HG03342 (cell line): ENCODE measurements around the gene HS3ST5.

Experiments
- ATAC-seq: cut with Tn5 transposase; IDR thresholded peaks from one replicate; pipeline ENCODE4 v1.9.1; 2021; ENCODE audit warnings: mild to moderate bottlenecking, moderate library complexity; ENCODE audit not compliant: unreplicated experiment

The HS3ST5 gene

DNA sequence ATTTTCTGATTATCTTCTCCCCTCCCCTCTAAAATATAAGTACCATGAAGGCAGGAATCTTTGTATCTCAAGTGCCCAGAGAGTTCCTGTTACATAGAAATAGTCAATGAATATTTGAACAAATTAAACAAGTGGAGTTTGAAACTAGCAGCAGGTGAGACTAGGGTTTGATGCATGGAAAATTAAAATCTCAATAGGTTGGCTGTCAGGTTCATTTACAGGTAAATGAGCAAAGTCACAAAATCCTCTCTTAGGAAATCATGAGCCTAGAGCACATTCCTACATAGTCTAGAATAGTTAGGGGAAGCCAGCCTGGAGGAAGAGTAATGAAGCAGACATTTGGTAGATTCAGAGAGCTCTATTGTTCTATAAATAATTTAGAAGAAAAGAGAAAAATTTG, 140.4 kb downstream of the HS3ST5 start:
- no peak for ATAC-seq

DNA sequence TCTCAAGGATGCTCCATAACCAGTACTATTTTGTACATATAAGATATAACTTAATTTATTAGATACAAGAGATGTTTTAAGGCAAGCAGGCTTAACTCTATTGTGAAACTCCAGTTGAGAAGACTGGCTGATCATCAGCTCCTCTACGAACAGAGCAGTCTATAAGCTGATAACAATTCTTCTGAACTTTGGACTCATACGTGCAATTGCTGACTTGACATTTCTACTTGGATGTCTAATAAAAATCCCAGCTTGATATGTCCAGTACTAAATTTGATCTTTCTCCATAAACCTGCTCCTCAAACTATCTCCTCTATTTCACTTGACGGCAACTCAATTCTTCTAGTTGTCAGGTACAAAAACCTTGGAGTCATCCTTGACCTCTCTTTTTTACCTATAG, 141.9 kb downstream of the HS3ST5 start:
- ATAC-seq: no peak

DNA sequence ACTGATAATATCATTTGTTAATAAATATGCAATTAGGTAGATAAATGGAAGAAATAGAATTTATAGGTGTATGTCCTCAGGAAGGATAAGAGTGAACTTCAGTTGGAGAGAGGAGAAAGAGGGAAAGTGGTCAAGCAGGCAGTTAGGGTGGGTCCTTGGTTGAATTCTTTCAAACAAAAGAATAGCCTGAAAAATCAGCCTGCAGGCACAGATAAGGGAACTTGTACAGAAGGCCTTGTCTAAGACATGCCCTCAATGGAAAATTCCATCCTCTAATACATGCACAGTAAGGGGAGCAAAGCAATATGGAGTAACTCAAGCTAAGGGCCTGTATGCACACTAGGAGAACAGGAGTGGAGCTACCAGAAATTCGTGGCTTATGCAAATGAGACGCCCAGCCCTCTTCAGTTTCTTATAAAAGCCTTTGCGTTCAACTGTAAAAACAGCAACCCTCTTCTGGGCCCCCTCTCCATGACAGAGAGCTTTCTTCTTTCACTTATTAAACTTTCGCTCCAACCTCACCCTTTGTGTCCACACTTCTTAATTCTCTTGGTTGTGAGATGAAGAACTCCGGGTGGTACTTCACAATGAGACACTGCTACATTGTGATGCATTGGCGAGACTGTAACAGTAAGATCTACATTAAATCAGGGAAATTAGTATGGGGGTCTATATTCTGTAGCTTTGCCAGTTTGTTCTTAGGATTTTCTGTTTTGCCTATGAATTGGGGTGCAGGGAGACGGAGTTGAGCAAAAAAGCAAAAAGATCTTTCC, 147.0 kb downstream of the HS3ST5 start:
- no peak for ATAC-seq

DNA sequence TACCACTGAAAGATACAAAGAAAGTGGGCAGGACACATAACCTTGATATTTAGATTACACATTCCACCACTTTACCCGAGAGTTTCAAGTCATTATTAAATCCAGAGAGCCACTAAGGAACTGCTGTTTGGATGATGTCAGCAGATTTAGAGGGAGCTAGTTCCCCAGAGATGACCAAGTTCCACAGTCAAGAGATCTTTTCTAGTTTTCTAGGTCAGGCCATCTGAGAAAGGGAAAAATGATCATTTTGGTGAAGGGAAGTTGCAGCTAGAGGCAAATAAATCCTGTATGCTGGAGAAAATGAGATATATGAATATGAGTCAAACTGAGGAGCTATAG, 147.8 kb downstream of the HS3ST5 start:
- no peak for ATAC-seq

DNA sequence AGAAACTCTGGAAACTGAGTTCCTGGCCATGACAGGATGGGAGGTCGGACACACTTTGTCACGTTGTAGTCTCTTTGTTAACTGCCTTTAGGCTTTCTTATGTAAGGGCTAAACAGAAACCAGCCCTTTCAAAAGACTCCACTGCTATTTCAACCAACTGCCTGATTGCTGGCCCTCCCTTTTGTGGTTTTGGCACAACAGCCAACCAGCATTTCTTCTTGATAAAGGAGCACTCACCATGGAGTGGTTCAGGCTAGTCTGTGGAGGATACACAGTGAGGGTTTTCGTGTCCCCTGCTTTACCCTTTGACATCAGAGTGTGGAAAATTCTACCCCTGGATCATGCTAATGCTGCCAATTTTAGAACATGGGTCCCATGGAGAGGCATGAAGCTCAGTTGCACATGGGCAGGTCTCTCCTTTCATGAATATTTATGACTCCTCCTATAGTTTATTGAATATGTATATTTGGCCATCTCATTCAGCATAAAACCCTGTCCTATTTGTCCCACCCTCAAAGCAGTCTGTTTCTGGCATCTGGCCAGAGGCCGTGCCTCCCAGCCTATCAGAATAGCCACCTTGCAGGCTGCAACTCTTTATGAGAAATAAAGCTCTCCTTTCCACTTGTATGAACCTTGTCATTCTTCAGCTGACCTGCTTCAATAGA, 148.3 kb downstream of the HS3ST5 start:
- ATAC-seq: no peak

DNA sequence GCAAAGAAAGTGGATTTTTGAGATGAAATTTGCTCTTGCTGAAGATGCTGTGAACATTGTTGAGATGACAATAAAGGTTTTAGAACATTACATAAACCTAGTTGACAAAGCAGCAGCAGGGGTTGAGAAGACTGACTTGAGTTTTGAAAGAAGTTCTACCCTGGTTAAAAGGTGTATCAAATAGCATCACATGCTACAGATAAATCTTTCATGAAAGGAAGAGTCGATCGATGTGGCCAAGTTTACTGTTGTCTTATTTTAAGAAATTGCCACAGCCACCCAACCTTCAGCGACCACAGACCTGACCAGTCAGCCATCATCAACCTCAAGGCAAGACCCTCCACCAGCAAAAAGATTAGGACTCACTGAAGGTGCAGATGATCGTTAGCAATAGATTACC, 155.3 kb downstream of the HS3ST5 start:
- ATAC-seq: no peak

DNA sequence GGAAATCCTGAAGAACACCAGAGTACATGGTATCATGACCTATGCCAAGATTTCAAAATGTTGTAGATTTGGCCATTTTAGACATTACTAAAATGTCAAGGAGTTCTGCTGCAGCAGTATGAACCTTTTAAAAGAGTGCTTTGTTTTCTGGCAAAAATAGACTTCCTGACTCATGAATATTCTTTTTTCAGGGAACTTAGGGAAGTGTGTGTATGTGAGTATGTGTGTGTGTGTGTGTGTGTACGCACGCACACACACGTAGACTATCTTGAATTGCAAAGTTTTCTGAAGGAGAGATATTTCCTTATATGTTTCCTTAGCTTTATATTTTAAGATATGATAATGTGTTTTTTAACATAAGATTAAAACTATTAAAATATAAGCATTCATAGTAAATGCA, 161.2 kb downstream of the HS3ST5 start:
- no peak for ATAC-seq

DNA sequence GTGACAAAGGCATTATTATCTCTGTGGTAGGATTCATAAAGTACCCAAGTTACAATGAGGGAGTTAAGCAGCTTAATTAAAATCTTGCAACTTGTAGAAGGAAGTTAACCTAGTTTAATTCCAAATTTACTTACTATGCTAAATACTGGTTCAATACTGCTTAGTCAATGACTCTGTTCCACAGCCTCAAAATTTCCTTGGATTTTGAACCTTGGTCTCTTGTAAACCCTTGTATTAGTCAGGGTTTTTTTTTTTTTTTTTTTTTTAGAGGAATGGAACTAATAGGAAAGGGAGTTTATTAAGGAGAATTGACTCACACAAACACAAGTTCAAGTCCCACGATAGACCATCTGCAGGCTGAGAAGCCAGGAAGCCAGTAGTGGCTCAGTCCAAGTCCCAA, 163.4 kb downstream of the HS3ST5 start:
- ATAC-seq: no peak

DNA sequence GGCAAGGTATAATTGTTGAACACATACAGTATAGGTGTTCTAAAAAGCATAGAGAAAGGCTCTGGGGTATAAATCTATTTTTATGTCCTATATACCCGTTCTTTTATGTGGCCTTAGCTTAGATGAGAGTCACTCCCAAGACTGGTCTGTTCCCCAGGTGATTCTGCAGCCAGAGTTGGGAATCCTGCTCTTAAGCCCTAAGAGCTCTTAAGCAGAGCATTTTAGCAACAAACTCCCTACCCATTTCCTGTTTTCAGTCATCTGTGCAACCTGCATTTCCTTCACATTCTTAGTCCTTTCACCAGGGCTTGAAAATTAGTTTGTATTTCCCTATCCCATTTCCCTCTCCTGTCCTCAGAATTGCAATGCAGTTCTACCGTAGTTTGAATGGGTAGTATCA, 166.1 kb downstream of the HS3ST5 start:
- no peak for ATAC-seq

DNA sequence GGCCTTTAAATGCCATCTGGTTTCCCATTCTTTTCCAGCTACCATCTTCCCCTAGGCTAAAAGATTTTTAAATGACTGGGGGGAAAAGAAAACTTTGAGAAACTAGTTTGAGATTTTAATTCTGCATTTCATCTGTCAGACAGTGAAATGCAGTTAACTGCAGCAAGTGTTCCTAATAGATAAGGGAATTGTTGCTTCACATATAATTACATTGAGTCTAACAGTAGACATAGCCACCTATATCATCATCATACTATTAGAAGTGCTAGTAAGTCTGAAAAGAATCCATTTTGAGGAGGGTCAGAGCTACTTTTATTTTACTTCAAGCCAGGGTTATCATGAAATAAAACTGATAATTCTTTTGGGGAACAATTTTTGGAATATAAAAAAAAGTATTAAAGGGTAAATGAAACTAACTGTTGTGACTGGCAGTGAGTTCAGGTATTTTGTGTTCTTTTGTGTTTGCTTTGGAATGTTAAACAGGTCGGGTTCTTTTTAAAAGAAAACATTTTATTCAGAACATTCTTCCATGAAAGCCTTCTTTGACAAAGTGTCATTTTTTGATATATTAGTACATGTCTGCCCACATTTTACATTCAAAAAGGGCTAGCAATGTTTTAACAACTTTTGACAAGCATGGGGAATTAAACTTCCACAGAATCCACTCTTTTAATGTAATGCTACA, 170.1 kb downstream of the HS3ST5 start:
- ATAC-seq: no peak

DNA sequence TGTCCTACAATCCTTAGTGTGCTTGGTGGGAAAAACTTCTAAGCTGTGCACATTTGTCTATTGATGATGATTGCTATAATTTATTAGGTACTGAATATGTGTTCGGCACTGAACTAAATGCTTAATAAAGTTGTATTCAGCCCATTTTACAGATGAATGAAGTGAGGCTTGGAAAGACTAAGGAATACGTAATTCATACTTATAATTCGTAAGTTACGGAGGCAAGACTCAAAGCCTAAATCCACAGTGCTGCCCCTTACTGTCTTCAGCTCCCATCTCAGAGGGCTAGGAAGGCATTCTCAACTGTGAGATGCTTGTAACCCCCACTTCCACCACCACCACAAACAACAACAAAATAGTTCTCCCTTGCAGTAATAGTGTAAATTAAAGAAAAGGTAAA, 171.3 kb downstream of the HS3ST5 start:
- ATAC-seq: no peak

DNA sequence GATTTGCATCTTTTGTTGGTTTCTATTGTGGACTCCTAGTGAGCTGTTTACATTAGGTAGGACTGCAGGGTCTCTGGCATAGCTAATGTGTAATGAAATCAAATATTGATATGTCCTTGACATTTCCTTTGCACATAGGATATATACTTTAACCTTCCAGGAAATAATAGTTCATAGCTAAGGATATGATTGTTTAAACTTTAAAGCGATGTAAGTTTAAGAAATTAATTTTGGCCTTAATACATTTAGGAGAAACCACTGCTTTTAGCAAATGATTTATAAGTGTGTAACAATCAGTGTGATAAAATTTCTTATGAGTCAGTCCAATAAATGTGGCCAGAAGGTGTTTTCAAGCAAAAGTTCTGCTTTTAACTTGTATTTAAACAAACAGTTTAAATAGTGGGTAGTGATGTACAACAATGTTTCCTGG, 171.8 kb downstream of the HS3ST5 start:
- ATAC-seq: no peak

DNA sequence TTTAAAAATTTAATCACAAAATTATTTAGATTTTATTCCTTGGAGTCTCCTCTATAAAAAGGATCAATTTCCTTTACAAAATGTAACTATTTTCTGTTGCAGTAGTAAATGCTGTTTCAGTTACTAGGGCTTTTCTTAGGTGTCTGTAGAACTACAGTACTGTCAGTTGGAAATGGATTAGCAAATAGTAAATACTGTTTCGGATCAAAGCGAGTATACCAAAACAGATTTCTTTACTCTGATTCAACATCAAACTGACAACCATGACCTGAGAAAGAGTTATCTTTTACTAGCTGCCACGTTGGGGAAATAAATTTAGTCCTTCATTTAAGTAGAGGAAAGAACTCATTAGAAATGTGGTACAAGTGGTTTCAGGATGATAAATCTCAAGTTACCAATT, 172.5 kb downstream of the HS3ST5 start:
- ATAC-seq: no peak

DNA sequence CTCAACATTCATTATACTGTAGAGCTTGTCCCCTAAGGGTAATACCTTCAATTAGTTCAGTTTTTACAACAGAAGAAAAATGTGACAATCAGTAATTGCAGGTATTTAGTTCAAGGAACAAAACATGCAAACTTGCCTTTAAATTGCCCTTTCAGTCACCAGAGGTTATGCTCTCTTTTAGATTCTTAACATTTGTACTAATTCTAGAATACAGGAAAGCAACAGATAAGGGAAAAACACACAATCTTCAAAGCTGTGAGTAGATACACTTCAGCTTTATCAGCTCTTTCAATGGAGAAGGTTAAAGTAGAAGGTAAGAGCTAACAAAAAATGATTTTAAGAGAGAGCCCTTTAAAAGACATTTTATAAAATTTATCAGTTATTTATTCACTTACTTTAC, 173.1 kb downstream of the HS3ST5 start:
- ATAC-seq: no peak

DNA sequence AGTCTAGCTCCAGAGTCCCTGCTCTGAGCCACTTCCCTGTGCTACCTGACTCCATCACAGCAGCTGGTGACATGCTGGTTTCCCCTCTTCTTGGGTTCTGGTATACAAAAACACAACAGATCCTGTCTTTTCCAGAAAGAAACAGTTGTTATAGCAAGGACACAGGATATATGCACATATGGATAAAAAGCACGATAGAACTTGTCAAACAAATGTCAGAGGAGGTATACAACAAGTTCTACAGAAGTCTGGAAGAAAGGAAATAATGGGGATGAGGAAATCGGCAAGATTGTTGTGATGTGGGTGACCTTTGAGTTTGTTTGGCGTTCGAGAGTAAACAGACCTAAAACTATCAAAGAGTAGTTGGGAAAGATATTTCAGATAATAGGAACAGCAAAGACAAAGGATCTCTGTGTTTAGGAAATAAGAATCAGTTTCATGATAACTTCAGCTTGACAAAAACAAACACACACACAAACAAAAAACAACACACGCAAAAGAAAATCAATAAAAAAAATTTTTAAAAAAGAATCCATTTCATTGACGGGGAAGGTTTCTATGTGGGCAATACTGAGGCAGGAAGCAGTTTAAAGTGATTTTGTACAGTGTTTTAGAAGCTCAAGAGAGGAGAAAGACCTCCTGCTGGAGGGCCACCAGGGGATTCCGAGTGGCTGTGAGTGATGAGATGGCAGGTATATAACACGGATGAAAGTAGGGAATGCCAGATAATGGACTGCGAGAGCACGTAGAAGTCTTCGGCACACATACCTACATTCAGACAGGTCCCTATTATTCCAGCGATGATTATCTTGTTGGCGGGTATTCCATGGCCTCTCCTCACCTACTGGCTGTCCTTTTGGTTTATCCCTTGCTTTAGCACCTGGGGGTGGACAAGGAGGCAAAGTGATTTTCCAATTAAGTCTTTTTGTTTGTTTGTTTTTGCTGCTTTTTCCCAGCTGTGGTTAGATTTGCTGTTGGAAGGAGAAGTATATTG, 174.9 kb downstream of the HS3ST5 start:
- ATAC-seq: no peak

DNA sequence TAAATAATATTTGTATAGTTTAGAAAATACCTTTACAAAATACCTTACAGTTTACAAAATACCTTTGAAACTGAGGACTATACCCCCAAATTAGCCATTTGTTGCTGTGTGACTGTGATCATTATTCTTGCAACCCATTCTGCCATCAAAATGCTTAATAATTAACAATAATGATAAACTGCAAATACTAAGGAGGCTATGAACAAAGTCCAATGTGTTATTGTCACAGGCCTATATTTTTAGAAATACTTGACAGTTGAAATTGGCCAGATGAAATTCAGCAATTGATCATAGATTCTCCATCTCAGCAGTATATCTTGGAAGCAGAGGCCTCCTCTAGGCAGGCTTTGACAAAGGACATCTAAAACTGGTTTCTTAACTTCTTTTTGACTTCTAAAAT, 178.6 kb downstream of the HS3ST5 start:
- ATAC-seq: no peak

DNA sequence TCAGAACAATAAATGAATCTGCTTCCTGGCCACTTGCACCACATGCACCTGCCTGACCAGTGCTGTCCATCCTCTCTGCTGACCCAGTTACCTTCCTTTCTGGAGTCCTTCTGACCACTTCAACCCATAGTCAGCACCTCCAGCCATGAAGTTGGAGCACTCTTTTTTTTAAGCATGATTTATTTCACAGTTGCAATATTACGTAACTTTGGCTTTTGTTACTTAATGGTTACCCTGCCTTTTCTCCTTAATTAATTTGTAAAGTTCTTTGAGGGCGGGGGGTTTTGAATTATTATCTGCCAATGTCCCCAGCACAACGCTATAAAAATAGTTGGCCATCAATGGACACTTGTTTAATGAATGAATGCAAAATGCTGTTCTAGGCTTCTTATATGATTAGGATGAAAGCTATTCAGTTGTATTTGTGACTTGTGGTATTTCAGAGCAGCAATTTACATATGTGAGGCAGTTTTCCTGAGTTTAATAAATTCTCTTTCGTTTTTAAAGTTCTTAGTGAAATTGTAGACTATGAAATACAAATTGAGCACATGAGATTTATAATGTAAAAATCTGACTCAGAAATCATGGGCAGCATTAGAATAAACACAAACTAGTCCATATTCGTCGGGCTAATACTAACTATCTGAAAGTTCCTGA, 180.0 kb downstream of the HS3ST5 start:
- no peak for ATAC-seq

DNA sequence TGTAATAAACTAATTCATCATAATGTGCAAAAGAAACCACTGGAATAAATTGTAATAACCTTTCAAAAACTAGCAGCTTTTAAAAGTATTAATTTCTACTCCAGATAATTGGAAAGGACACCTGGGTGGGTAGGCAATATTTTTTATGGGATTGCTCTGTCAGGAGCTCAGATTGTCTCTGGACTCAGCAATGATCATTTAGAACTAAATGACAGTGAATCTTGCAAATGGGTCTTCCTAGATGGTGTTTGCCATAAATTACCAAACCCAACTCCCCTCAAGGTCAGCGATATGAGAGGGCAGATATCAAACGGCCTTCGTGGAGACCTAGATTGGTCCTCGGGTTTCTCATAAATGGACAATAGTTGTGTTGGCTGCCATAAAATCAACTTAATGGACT, 181.9 kb downstream of the HS3ST5 start:
- no peak for ATAC-seq

DNA sequence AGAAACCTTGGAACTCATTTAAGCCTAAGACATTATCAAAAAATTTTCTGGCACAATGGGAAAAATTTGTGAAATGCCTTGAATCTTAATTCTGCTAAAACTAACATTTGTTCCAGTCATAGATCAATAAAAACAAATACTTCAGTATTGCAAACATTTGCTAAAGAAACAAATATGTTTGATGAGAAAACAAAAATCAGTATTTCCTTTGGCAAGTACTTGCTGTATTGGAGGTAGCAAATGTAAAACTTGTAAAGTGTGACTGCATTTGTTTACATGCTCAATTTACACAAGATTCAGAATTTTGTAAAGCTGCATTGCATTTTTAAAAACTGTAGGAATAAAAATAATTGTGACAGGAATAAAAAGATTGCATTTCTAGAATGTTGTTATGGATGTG, 183.1 kb downstream of the HS3ST5 start:
- ATAC-seq: no peak

DNA sequence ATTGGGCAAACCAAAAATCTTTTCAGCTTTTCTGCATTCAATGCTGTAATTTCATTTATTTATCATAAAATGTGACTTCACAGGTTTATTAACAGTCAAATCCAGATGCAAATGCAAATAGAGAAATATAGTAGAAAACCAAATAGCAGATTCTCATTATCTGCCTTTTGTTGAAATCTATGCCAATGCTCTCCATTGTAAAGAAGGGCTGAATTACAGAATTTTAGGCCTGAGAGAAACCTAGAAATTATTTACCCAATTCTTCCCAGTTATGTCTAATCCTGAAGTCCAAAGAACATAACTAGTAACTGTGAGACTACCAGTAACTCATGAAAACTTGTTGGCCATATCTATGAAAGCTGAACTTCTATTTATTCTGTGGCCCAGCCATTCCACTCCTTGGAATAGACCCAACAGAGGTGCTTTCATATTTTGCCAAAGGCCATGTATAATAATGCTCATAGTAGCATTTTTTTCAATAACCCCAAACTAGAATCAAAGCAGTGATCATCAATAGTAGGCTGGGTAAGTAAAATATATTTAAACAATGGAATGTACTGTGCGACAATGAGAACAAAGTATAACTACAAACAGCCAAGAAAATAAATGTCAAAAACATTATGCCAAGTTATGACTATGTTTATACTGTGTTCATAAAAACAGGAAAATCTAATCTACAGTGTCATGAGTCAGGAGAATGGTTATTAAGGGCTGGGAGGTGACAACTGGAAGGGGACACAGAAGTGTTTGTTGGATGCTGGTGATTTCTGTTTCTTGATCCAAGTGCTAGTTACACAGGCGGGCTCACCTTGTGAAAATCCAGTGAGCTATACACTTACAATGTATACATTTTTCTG, 183.8 kb downstream of the HS3ST5 start:
- ATAC-seq: no peak
